ENCODE data around the gene OSBPL6. TPM values are rescaled to one million over a fixed set of nuclear protein-coding genes. Genes with fewer than 3 reads are reported as not detected.

Gene OSBPL6
- total RNA-seq, 1 experiment from 2014 or later, result 4.6 TPM

- Histone ChIP-seq H3K9me3 (ENCODE audit: control insufficient read depth, low read depth, low read length) (no peaks in the 10 kb centered on the region), H3K79me1 (ENCODE audit: insufficient read depth, low read depth, low read length, poor library complexity, severe bottlenecking) (no peaks in the 10 kb centered on the region), H3K23ac (ENCODE audit: insufficient read length, low read depth, low read length) (no peak overlapping the region), H3T11ph (ENCODE audit: low read length) (no peak overlapping the region), H2AK5ac (ENCODE audit: insufficient read length, low read length) (no peak overlapping the region), H4K20me1 (ENCODE audit: control insufficient read depth, insufficient read depth, insufficient read length) (no peaks in the 10 kb centered on the region), H3K56ac (ENCODE audit: insufficient read length, low read depth, low read length) (no peak overlapping the region), H2BK12ac (ENCODE audit: insufficient read length, low read depth, low read length) (no peak overlapping the region), H3K18ac (ENCODE audit: insufficient read length, low read depth, low read length) (no peak overlapping the region), H2BK20ac (ENCODE audit: low read depth, low read length, poor library complexity, severe bottlenecking) (no peak overlapping the region), H3K27me3 (ENCODE audit: insufficient read depth, low read length) (no peaks in the 10 kb centered on the region), H3K4me2 (ENCODE audit: insufficient read depth, insufficient read length, low read length) (no peak overlapping the region), H4K5ac (ENCODE audit: insufficient read length, low read depth, low read length) (no peak overlapping the region), H3K14ac (ENCODE audit: insufficient read depth, low read length) (no peak overlapping the region), H4K8ac (replicated peaks; ENCODE audit: insufficient read length, low read depth, low read length) (no peak overlapping the region), H2AFZ (ENCODE audit: low read length) (no peak overlapping the region), H2BK120ac (ENCODE audit: low read depth, low read length, poor library complexity, severe bottlenecking) (no peak overlapping the region), H3K23me2 (ENCODE audit: insufficient read length, low read depth, low read length, poor library complexity, severe bottlenecking) (no peaks in the 10 kb centered on the region), H3K27ac (ENCODE audit: insufficient read length, low read depth, low read length) (no peak overlapping the region), H3K79me2 (ENCODE audit: insufficient read depth, low read length) (no peaks in the 10 kb centered on the region), H3K9ac (ENCODE audit: extremely low read depth, insufficient read length, low read length) (no peak overlapping the region), H3K4ac (ENCODE audit: low read depth, low read length) (no peak overlapping the region), H2BK15ac (ENCODE audit: low read depth, low read length) (no peak overlapping the region), H4K91ac (ENCODE audit: insufficient read length, low read depth, low read length) (no peak overlapping the region), H2BK5ac (ENCODE audit: insufficient read length, low read length) (no peak overlapping the region), H3K4me1 (ENCODE audit: insufficient read depth, low read length) (no peaks in the 10 kb centered on the region)
- H3K4me1 Mint-ChIP-seq, result peaks cover 2% of the 10 kb centered on the region in 2 experiments; a peak in 2 of 4 replicates
- no peak for DNase-seq
- H3K27me3 Mint-ChIP-seq (ENCODE audit: low read depth), result no peaks in the 10 kb centered on the region
- H3K4me3 Mint-ChIP-seq, result no peak overlapping the region
- peaks cover 13 to 21% of the 10 kb centered on the region in 2 experiments; a peak in 4 of 5 replicates for H3K9me3 Mint-ChIP-seq
- no CpG with 5 or more reads among the region's 7 CpGs for WGBS (ENCODE audit: extremely low coverage, insufficient read length, low lambda C conversion rate)
- TF ChIP-seq CTCF (conservative IDR thresholded peaks at IDR 0.05), result no peak
- H3K27ac Mint-ChIP-seq, result no peak overlapping the region
- peaks cover 2 to 10% (median 4%) of the 10 kb centered on the region in 3 experiments; a peak in 2 of 7 replicates for H3K36me3 Mint-ChIP-seq (ENCODE audit: insufficient read depth in 1 of 3, low read depth in 3 of 3)
These were observed 165.0 kb downstream of the OSBPL6 start for GRCh38 chr2:178359192-178359912.

Data from H9 (cell line).